GM19438 (cell line): ENCODE results near the gene RUNX3.

Experiments used
- ATAC-seq: cut with Tn5 transposase; IDR thresholded peaks from one replicate; pipeline ENCODE4 v1.9.1; 2021; ENCODE audit warnings: low read depth; ENCODE audit not compliant: unreplicated experiment

Gene RUNX3

DNA sequence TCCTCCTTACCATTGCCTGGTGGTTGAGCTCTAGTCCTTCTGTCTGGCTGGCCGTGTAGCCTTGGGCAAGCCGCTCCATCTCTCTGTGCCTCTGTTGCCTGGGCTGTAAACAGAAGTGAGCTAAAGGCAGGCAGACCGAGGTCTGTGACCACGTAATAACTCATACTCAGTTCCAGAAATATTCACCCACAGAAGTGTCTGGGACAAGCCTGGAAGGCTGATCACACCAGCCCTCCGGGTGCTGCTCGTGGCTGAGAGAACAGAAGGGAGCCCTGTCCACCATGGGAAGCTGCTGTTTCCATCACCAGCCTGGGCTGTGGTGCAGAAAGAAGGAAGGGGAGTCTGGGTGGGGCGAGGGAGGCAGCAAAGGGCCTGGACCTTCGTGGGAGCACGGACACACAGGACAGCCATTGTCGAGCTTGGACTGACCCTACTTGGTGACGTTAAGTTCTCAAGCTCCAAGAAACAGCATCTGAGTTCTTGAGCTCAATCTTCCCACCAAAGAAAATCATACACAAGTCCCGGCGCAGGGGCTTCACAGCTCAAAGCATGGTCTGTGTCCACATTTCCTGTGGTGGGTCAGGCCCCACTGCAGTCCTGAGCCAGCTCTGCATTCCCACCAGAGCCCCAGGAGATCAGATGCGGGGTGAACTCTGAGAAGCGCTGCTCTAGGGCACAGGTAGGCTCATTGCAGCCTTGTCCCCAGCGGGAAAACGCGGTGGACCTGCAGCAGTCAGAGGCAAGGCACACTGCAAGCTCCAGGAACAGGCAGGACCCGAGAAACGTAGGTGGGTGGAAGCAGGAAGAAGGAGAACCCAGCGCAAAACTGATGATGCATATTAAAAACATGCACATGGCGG lies 61.8 kb downstream of the RUNX3 start:
- no peak for ATAC-seq

DNA sequence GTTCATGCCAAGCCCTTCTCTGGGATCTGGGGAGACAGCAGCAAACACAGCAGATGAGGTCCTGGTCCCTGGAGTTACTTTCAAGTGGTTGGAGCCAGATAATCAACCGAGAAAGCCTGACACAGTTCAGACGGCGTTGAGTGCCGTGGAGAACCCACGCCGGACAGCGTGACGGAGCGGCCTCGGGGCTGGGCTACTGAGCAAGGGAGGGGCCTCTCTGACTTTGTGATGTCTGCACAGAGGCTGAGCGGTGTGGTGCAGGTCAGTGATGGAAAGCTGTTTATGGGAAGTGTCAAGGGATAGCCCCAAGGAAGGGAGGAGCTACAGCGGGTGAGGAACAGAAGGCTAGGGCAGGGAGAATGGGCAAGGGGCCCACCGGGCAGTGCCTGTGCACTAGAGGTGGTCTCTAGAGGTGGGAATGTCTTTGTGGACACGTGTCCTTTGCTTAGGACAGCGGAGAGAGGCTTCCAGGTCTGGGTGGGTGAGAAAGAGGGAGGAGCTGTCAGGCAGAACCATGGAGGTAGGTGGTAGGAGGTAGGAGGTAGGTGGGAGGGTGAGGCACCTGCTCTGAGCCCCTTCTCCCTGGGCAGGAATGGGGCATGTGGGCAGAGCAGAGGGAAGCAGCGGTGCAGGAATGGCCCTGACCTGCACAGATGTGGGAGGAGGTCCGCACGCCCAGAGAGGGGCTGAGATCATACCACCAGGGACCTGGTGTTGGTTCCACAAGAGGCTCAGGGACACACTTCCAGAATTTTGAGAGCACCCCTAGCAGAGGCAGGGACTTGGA lies 62.8 kb downstream of the RUNX3 start:
- no peak for ATAC-seq

DNA sequence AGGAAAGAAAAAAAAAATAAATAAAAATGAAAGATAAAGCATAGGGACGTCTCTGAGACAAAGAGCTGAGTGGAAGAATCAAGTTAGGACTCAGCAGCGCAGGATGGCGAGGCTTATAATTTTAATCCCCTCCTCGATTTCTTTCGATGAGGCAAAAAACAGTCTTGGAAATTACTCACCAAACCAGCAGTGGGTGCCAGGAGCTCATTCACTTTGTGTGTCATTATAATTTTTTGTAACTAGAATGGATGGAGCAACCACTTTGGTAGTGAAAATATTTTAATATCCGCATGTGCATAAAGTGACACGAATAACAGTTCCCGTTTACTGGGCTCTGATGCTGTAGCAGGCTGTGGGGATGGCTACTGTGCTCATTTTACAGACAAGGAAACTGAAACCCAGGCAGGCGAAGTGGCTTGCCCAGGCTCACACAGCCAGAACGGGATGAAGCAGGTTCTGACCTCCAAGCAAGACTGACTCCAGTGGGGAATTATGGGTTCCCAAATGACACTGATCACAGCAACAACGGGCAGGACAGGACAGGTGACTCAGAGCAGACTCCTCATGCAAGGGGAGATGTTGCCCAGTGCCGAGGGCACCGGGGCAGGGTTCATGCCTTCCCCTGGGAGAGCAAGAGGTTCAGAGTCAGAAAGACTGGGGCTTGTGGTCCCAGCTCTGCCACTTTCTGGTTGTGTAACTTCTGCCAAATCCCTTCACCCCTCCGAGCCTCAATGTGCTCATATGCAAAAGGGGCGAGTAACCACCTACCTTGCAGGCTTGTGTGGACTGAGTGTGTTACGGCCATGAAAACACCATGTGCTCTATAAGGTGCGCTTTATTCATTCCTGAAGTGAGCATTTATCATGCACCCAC lies 63.6 kb downstream of the RUNX3 start:
- no peak for ATAC-seq

DNA sequence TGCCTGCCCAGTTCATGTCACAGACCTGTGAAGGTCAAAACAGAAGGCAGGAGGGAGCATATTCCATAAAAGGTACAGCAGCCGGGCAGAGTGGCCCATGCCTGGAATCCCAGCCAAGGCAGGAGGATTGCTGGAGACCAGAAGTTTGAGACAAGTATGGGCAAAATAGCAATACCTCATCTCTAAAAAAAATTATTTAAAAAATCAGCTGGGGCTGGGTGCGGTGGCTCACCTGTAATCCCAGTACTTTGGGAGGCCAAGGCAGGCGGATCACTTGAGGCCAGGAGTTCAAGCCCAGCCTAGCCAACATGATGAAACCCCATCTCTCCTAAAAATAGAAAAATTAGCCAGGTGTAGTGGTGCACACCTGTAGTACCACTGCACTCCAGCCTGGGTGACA lies 64.5 kb downstream of the RUNX3 start:
- no peak for ATAC-seq

DNA sequence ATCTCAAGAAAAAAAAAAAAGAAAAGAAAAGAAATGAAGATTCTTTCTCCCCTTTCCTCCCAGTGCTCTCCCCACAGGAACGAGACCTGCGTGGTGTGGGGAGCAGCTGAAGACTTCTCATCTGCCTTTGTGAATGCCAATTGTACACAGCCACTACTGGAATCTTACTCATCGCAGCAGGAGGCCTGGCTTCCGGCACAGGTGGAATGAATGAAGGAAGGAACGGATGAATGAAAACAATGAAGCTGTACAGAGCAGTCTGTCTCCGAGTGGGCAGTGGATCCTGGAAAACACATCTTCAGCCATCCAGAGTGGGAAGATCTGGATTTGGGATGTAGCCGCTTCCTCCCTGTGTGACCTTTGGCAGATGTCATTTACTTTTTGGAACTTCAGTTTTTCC lies 64.9 kb downstream of the RUNX3 start:
- ATAC-seq, result no peak

DNA sequence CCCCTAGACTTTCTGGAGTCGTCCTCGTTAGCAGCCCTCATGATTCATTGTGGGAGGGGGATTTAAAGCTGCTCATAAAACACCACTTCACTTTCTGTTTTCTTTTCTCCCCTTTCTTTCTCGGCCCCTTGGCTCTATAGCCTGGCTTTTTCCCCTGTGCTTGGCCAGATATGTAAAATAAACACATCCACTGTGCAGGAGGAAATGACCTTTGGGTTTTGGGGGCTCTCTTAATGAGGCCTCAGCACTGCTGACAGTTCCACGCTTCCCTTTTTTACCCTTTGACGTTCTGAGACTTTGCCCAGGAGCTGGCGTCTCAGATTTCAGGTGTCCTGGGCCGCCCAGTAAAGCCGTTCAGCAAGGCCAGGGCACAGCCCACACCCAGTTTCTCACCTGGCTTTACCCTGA lies 65.7 kb downstream of the RUNX3 start:
- ATAC-seq, result no peak

DNA sequence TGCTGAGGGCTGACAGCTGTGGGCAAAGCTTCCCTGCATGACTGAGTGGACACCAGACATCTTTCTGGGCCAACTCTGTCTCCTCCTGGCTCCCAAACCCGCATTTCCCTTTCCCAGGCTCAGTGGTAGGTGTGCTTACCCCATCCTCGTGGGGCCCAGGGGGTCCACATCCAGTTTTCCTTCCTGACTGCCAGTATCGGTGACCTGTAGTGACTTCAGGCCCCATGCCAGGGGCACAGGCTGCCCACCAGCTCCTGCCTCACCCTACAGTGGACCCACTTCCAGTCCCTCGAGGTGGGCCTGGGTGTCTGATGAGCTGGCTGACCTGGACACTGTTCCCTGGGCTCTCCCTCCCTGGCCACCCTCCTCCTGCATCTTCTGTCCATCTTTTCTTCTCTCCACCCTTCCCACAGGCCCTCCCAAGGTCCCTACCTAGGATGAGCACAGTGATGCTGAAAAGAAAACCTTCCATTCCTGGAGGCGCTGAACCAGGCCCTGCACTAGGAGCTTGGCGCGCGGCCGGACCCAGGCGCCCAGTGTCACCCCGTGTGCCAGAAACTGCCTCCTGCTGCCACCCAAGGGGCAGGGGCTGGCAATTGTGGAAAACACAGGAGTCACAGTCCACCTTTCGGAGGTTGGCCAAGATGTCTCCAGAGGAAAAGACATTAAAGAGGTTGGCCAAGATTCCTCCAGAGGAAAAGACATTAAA lies 67.1 kb downstream of the RUNX3 start:
- ATAC-seq, result no peak

DNA sequence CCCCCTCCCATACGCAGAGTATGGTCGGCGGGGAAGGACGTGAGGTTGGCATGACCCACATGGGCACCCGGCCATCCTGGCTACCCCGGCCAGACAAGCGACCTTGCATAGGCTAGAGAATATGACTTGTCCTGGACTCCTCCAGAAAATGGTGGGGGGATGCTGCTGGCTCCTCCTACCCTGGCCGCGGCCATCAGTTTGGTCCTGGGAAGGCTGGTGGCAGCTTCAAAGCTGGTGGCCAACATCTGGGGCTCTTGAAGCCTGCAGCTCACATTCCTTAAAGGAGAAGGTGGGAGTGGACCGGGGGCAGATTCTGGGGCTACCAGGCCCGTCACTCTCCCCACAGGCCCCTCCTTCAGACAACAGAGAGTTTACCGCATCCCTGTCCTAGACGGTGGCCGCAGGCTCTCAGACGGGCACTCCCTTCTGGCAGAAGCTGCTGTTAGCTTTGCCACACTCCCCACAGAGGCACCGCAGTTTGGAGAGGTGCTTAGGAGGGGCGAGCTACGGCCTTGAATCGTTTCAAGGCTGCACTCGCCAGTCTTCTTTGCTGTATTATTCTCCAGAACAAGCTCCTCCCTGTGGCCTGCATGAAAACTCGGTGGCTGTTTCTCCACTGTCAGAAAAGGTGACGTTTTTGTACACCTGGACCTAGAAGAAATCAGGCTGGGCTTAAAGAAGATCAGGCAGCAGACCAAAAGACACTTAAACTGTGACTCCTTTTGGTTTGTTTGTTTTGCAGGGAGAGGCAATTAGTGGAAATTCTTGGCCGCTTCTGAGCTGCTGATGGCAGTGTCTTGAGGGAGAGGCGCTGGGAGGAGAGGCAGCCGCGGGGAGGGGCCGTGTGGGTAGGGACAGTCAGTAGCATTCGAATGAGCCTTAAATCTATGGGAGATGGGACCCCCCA lies 68.0 kb downstream of the RUNX3 start:
- ATAC-seq, result no peak

DNA sequence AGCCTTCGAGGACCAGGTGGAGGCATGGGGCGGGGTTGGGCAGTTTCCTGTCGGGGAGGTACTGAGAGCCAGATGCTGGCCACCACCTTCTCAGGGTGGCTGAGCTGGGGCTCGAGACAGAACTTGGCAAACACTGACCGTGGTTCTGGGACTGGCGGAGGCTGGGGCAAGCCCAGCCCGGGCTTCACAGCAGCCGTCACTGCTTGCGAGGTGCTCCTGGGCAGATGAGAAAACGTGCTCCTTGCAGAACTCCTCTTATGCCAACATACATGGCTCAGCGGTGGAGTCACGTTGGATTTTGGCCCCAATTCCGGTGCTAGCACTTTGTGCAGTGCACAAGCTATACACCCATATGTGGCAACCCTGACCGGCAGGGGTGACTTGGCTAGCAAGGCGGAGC lies 69.2 kb downstream of the RUNX3 start:
- no peak for ATAC-seq

DNA sequence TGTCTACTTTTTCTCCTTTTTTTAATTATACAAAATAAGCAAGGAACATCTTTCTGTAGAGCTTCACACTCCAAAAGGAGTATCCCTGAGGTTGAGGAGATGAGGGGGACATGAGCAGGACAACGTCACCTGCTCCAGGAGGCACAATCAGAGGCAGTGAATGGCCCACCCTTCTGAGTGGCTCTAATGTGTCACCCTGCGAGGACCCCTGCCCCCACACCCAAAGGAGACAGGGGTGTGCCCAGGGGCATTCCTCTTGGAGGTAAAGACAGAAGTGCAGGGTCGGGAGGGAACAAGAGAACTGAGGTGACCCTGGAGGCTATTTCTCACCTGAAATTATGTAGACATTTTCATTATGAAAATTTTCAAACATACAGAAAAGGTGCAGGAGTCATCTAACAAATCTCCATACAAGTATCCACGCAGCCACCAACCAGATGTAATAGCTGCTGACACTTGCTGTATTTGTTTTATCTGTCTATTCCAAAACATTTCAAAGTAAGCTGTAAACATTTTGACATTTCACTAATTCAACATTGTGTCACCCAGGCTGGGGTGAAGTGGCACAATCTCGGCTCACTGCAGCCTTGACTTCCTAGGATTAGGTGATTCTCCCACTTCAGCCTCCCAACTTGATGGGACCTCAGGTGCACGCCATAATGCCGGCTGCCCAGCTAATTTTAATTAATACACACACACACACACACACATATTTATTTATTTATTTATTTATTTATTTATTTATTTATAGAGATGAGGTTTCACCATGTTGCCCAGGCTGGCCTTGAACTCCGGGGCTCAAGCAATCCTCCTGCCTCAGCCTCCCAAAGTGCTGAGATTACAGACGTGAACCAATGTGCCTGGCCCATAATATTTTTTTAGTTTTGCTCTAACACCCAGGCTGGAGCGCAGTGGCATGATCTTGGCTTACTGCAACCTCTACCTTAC lies 70.7 kb downstream of the RUNX3 start:
- no peak for ATAC-seq

DNA sequence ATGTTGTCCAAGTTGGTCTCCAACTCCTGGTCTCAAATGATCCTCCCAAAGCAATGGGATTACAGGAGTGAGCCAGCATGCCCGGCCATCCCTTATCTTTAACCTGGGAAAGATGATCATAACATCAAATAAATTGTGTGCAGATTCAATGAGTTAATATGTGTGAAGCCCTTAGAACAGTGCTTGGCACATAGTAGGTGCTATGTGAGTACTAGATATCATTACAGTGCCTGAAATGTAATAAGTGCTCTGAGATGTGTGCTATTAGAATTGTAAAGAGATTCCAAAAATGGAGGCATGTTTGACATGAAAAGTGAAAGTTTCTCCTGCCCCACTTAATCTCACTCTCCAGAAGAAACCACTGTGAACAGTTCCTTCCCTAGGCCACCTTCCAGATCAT lies 71.8 kb downstream of the RUNX3 start:
- no peak for ATAC-seq

DNA sequence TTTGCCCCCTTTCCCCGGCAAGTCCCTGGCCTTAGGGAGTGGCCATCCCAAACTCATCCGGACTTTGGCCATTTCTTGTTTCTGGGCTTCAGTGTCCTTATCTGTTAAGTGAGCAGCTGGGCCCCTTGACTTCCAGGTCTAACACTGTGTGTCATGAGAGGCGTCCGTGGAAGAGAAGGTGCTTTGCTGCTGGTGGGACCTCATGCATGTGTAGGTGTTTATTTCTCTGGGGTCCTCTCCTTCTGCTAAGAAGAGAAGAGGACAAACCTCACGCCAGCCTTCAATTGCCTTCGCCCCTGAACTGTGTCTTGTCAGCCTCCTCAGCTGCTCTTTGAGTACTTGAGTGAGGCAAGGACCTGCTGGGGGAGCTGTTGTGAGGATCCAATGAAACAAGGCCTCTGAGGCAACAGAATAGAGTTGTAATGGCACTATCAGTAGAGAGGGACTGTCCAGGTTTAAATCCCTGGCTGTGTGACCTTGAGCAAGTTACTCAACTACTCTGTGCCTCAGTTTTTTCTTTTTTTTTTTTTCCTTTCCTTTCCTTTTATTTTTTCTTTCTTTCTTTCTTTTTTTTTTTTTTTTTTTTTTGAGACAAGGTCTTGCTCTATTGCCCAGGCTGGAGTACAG lies 72.5 kb downstream of the RUNX3 start:
- ATAC-seq, result no peak

DNA sequence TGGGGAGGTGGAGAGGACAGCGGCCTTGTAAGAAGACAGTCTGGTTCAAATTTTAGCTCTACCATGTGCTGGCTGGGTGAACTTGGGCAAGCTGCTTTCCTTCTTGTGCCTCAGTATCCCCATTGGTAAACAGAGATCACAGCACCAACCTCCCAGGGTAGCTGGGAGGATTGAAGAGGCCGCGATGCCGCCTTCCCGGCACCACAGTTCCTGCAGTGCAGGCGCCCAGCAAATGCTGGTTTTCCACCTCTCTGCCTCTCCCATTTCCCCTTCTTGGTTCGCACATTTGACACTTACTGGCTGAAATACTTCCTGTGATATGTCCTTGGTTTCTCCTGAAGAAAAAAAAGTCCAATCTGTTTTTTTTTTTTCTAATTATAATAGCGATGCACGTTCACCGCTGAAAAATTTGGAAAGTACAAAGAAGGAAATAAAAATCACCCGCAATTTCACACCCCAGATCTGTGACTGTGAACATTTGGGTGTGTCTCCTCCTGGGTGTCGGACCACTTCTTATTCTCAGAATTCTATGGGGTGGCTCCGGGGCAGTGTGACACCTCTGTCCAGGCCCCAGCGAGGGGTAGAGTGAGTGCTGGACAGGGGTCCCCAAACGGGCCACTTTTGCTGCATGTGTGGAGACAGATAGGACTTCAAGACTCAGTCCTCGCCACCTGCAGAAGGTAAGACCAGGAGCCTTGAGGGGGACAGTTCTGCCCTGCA lies 73.1 kb downstream of the RUNX3 start:
- no peak for ATAC-seq

DNA sequence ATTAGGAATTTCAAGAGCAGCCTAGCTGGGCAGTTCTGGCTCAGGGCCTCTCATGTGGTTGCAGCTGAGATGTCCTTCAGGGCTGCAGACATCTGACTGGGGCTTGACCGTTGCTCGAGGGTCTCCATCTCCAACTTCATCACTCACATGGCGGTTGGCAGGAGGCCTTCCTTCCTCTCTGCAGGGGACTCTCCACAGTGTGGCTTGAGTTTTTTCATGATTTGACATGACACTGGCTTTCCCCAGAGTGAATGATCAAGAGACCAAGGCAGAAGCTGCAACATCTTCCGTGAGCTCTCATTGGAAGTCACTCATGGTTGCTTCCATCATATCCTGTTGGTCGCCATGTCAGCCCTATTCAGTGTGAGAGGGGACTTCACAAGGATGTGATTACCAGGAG lies 74.6 kb downstream of the RUNX3 start:
- ATAC-seq, result no peak

DNA sequence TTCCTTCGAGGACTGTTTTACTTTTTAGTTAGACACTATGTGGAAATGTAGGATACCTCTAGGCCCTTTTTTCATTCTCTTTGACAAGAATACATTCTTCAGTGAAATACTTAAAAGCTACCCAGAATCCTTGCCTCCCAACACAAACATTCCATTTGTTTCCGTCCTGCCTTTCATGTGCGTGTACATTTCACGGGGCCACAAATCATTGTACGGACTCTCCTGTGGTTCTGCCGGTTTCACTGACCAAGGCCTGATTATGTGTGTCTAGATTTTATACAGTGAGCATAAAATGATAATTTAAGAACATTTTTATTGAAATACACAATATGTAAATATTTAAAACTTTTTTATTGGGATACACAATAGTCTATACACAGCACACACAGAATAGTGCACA lies 76.4 kb downstream of the RUNX3 start:
- ATAC-seq, result no peak

DNA sequence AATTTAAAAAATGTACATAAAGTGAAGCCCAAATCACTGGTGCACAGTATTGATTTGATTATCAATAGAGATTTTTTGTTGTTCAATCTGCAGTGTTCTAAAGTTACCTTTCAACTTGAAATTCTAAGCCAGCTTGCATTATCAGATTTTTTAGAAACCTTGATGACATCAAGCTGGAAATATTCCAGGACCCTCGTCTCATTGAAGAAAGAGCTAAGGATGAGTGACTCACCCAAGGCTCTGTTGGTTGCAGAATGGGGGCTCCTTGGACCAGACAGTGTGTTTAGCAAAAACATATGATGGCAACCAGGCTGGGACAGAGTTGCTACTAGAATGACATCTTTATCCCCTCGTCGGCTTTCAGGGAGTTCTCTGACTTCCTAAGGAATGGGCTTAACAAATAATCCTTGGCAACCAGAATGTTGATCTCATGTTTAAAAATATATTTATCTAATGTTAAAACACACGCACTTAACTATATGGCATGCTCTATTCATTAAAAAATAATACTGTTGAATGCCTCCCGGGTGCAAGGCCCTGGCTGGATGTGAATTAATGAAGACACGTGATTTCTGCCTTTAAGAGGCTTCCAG lies 79.7 kb downstream of the RUNX3 start:
- no peak for ATAC-seq
